Measurements from ENCODE around the gene CNIH2.
A peak's percentile ranks its signal among the peaks of the same experiment; 100 is the strongest.
"Not testable (repeated sequence)": the region's sequence is repeated elsewhere in the genome, so short reads cannot be mapped to it uniquely, and the experiment has no call there.

CNIH2 gene

GRCh38 chr11:66316849-66317251, 38.9 kb downstream of the CNIH2 start, which contains the start of gene CD248:
TSS of gene CD248 (minus strand) at chr11:66317044. CDS start at chr11:66317027, 17 bp downstream.
- no peak for DNase-seq

- no peak for DNase-seq
Measured at GRCh38 chr11:66317322-66317722, 39.3 kb downstream of the CNIH2 start.

- no peak for DNase-seq
Measured at GRCh38 chr11:66317723-66318599, 40.0 kb downstream of the CNIH2 start.

DNA sequence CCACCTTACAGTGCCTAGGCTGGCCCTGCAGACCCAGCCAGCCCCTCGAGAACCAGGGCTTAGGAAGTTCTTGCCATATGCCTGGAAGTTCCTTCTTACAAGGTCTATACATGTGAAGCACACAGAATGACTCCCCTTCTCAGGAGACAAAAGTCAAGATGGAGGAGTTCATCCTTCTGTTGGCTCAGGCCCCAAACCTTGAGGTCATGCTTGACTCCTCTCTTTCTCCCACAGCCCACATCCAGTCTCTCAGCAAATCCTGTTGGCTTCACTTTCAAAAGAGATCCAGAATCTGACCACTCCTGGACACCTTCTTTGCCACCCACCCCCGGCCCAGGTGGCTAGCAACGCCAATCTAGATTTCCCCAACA, 40.6 kb downstream of the CNIH2 start:
- DNase-seq, result no peak

DNA sequence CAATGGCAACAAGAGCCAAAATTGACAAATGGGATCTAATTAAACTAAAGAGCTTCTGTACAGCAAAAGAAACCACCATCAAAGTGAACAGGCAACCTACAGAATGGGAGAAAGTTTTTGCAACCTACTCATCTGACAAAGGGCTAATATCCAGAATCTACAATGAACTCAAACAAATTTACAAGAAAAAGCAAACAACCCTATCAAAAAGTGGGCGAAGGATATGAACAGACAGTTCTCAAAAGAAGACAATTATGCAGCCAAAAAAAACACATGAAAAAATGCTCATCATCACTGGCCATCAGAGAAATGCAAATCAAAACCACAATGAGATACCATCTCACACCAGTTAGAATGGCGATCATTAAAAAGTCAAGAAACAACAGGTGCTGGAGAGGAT, 42.3 kb downstream of the CNIH2 start:
- DNase-seq, result not testable (repeated sequence)

- not testable (repeated sequence) for DNase-seq
Measured at GRCh38 chr11:66320748-66321147, 42.8 kb downstream of the CNIH2 start.

DNA sequence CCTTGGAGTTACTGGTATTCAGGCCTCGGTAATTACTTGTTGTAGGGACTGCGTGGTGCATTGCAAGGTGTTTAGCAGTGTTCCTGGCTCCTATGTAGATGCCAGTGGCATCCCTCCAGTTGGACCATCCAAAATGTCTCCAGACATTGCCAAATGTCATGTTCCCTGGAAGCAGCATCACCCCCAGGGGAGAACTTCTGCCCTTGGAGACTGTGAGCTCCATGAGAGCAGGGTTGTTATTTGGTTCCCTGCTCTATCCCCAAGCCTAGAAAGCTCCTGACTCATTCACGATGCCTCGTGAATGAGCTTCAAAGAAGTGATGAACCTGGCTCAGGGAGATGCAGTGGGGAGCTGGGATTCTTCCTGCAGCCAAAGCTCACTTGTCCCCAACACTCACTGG, 43.6 kb downstream of the CNIH2 start:
- DNase-seq, result no peak

- DNase-seq, result no peak
Measured at GRCh38 chr11:66322732-66323427, 44.9 kb downstream of the CNIH2 start.

GRCh38 chr11:66323684-66324083, 45.7 kb downstream of the CNIH2 start:
- DNase-seq, result no peak

DNA sequence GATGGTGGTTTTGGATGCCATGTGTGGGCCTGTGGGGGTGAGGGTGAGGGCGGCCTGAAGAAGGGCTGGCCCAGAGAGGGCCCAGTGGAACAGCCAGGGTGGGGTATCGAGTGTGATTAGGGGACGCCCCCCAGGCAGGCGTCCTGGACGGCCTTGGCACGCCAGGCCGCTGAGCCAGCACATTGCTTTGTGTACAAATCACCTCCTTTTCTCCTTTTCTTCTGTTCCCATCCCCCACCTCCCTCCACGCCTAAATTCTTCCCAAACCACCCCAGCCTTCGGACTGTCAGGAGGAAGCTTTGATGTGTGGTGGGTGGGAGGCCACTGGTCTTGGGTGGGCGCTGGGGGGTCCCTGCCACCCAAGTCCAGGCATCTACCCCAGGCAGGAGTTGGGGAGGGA, 46.7 kb downstream of the CNIH2 start:
- DNase-seq, result no peak

DNA sequence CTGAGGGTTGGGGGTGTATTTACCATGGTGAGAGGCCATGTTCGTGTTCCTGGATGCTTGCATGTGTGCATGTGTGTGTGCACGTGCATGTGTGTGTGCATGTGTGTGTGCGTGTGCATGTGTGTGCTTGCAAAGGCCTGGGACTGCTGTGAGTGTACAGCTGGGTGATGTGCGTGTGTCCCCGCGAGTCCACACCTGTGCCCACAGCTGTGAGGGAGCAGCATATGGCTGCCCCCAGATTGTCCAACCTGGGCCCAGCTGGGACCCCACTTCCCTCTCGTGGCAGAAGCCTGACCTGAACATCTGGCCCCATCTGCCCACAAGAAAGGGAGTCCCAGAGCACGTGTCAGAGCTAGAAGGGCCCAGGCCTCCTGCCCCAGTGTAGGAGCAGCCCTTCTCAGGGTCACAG, 47.3 kb downstream of the CNIH2 start:
- no peak for DNase-seq

- no peak for DNase-seq
Measured at GRCh38 chr11:66326261-66327111, 48.5 kb downstream of the CNIH2 start.

DNA sequence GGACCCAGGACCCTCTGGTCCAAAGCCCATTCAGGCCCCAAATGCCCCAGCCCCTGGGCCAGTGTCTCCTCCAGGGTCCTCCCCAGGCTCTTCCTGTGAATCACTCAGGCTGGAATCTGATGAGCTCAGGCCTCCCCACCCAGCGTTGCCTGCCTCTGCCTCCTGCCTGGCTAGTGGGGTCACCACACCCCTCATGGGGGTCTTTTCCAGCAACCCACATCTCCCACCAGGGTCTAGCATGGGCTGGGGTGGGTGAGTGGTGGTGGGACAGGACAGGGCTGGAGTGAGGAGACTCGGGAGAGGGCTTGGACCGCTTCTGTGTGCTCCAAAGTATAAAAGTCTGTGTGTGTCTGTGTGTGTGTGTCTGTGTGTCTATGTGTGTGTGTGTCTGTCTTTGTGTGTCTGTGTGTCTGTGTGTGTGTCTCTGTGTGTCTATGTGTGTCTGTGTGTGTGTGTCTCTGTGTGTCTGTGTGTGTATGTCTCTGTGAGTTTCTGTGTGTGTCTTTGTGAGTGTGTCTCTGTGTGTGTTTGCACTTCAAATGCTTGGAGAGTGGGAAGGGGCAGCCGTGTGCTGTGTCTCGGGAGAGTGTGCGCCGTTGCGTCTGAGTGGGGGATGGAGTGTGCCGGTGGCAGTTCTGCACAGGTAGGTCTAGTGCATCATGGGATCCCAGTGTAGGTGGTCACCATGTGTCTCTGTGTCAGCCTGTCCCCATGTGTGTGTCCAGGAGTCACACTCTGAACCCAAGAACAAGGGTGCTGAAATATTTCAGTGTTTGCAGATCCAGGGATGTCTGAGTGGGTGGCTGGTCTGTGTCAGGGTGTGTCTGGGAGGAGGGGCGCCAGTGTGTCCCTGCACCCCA, 49.4 kb downstream of the CNIH2 start:
- no peak for DNase-seq

DNA sequence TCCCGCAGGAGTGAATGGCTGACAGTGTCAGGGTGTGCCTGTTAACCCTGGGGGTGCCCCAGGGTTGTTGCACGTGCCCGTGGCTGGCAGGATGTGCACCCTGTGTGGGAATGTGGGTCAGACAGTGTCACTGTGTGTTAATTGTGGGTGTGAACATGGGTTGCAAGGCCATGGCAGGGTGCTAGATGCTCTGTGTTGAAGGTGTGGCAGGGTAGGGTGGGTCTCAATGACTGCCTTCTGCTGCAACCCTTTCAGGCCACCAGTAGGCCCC, 50.0 kb downstream of the CNIH2 start:
- DNase-seq, result no peak

DNA sequence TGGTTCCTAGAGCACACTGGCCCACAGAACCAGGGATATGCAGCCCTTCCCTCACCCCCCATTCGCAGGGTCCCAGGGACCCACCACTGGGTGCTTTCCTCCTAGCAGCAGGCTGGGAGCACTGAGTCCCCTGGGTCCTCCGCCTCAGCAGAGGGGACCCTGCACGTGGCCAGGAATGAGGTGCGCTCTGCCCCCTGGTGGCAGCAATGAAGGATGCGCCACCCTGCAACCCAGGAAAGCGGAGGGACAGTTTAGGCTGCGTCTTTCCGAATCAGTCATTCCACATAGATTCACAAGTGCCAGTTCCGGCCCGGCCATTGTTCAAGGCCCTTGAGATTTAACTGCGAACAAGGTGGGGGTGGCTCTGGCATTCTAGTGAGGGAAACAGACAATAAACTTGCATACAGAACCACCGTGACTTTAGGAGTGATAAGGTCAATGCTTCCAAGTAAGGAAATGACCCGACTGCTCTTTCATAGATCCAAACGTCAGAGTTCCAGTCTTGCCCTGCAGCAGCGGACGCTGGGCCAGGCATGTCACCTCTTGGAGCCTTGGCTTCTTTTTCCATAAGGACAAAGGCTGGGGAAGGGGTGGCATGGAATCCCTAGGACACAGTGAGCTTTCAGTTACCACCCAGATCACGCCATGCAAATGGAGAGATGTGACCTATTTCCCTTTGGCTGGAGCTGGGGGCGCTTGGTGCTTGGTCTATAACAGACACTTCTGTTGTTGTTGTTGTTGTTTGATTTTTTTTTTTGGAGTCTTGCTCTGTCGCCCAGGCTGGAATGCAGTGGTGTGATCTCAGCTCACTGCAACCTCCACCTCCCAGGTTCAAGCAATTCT, 50.5 kb downstream of the CNIH2 start:
- peak; percentile 79 for DNase-seq

- no peak for DNase-seq
Measured at GRCh38 chr11:66329165-66329673, 51.2 kb downstream of the CNIH2 start.

- no peak for DNase-seq
Measured at GRCh38 chr11:66330931-66331330, 53.0 kb downstream of the CNIH2 start.

DNA sequence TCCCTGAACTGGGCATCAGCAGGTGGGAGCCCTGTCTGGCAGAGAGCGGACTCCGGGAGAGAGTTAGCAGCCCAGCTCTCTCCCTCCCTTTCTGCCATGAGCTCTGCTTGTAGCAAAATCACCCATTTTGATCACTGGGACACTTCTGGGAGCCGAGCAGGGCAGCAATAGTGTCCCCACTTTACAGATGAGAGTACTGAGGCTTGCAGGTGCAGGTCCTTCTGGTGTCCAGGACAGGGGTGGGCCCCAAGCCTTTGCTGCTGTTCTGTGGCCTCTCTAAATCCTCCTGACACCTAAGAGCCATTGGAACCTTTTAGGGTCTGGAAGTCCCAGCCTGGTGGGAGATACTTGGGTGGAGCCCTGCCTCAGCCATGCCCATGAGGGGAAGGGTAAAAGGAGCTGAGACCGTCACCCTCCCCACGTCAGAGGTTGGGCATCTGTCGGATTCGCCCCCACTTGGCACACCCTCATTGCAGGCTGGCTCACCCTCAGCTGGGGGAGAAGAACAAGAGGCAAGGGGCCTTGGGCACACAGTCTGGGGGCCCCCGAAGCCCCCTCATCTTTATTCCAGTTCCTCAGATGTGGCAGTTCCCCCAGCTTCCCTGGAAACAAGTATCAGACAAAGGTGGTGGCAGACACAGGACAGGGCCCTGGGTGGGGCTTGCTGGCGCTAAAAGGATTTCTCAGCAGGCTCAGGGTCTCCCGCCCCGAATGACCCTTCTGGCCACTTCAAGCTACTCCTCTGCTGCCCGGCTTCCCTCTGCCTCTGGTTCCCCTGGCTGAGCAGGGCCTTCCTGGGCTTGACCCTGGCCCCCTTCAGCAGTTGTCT, 53.8 kb downstream of the CNIH2 start:
- no peak for DNase-seq

GRCh38 chr11:66332371-66333219, 54.6 kb downstream of the CNIH2 start:
- DNase-seq, result no peak
